Activated CD4-positive, alpha-beta T cell treated with anti-CD3 and anti-CD28 coated beads, Interleukin-10, Interleukin-2, amounts not matched to agents 100 ng/mL and 50 ng/mL, durations not matched to agents 16 hours and 8 hours (primary cell): ENCODE results near the gene SCEL.
A peak's percentile ranks its signal among the peaks of the same experiment; 100 is the strongest.

ENCODE experiments used
- DNase-seq: peaks from one replicate; pipeline ENCODE4 v3.0.0-alpha.2; 2020

Gene SCEL

GRCh38 chr13:77522444-77522843 is 13.1 kb upstream of the SCEL start:
- DNase-seq, result no peak

GRCh38 chr13:77523386-77523785 is 12.1 kb upstream of the SCEL start:
- no peak for DNase-seq

DNA sequence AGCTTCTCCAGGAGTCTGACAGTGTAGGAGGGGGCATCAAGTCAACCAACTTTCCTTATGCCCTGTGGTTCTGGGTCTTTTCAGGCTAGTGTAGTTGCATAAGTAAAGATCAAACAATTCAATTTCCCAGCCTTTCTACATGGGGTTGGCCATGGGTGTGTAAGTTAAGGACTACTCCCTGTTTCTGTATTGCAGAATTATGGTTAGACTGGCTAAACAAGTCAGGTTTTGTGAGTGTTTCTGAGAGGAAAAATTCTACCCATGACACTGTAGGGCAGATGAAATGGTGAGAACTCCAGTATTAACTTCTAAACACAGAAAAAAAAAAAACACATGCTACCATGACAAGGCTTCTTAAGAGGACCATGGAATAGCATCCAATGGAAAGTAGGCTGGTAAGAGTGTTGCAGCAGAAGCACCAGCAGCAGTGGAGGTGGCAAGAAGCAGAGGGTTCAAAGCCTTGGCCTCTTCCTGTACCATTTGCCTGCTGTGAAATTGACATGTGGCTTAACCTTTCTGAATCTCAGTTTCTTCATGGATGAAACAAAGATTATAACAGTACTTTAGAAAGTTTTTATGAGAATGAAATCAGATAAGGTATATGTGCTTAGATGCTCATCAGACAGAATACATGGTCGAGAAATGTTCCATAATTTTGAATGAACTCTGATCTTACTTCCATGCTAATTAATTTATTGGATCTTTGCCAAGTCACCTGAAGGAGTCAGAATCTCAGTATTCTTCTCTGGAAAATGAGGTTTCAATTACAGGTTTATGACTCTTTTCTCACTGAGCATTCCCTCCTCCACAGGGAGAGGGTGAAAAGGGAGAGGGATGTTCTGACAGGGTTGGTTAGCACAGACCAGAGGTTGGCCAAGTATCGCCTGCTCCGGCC is 11.4 kb upstream of the SCEL start:
- no peak for DNase-seq

GRCh38 chr13:77528414-77528813 is 7.1 kb upstream of the SCEL start:
- DNase-seq, result no peak

GRCh38 chr13:77528834-77529500 is 6.5 kb upstream of the SCEL start:
- DNase-seq, result no peak

DNA sequence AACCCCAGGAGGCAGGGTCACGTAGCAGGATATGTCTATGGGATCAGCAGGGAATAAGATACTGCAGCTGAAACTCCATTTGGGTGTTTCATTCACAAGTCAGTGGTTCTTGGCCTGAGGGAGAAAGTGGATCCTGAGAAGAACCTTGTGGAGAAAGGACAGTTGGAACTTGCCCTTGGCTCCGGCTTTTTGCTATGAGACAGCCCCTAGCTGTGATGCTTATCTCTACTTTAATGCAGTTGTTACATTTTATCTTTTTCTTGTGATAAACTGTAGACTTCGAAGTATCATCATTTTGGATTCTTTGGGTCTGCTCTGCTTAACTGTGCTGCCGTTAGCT is 6.0 kb upstream of the SCEL start:
- no peak for DNase-seq

DNA sequence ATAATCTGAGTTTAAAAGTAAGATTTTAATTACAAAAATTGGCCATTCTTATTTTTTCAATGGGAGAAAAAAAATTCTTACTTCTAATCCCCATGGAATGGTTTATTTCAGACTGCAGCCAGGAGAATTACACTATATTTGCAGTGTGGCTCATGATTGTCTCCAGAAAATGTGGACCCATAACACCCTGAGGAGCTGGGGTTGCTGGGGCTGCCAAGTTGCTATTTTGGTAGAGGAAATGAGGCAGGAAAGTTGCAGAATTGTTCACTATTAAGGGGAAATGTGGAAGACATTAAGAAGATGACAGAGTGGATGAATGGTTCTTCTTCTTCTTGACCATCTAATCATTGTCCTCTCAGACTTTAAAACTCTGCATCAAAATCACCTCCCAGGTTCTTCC is 4.6 kb upstream of the SCEL start:
- no peak for DNase-seq

GRCh38 chr13:77532983-77533382 is 2.5 kb upstream of the SCEL start:
- no peak for DNase-seq

GRCh38 chr13:77533875-77534788 is 1.4 kb upstream of the SCEL start:
- DNase-seq, result no peak

DNA sequence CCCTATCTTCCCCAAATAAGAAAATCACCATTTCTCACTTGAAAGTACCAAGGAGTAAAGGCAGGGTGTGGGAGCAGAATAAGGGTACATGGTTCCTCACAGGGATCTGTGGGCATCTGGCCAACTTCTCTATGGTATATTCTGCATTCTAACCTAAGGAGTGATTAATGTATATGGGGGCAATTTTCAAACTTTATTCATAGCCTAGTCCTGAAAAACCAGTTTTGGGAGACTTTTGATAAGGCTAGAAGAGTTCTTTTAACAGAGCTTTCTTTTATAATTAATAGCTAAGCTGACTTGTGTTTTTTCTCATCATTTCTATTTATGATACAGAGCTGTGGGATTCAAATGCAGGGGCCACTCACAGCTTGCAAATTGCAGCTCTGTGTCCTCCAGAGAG is 852 bp downstream of the SCEL start:
- no peak for DNase-seq

DNA sequence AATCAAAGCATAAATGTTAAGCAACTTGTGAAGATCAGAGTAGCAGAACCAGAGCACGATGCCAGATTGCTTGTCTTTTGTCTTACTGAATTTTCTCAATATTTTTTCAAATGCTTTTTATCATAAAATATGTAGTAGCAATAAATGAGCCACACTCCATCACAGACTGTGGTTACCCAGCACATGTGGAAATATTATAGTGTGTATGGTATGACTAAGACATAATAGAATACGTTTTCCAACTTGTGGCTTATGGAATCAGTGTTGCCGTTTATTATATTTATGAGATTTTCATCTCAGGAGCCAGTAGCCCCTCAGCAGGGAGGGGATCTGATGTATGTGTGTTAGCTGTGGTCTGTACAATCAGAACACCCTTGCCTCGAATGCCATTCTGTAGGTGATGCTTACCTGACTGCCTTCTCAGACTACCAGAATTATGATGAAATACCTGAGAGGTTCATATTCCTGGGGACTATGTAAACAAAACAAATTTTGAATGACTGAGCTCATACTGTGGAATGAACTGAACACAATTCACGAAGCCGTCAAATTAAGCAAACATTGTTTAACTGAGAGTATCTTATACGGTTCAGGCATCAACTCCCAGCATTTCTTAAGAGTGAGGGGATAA is 1.9 kb downstream of the SCEL start:
- no peak for DNase-seq

DNA sequence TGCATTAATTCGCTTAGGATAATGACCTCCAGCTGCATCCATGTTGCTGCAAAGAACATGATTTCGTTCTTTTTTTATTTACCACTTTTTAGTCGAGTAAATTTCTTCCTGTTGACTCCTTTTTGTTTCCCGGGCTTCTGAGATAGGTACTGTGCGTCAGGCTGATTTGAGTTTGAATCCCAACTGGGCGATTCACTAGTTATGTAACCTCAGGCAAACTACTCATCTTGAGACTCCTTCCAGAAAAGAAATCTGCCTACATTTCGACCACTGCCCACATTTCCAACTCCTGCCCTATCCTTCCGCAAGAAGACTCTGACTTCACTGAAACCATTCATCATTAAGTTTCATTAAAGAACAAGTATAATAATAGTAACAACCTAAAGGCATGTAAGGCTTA is 8.2 kb downstream of the SCEL start:
- no peak for DNase-seq

- no peak for DNase-seq
Observed at GRCh38 chr13:77544355-77544754, 8.8 kb downstream of the SCEL start.

- no peak for DNase-seq
Observed at GRCh38 chr13:77544758-77545338, 9.3 kb downstream of the SCEL start.

- DNase-seq, result no peak
Observed at GRCh38 chr13:77545626-77546412, 10.3 kb downstream of the SCEL start.

GRCh38 chr13:77548095-77548494 is 12.6 kb downstream of the SCEL start:
- no peak for DNase-seq

DNA sequence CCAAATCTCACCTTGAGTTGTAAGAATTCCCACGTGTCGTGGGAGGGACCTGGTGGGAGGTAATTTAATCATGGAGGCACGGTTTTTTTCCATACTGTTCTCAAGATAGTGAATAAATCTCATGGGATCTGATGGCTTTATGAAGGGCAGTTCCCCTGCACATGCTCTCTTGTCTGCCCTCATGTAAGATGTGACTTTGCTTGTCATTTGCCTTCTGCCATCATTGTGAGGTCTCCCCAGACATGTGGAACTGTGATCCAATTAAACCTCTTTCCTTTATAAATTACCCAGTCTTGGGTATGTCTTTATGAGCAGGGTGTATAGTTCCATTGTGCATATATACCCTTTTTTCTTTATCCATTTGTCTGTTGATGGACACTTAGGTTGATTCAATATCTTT is 13.1 kb downstream of the SCEL start:
- no peak for DNase-seq

DNA sequence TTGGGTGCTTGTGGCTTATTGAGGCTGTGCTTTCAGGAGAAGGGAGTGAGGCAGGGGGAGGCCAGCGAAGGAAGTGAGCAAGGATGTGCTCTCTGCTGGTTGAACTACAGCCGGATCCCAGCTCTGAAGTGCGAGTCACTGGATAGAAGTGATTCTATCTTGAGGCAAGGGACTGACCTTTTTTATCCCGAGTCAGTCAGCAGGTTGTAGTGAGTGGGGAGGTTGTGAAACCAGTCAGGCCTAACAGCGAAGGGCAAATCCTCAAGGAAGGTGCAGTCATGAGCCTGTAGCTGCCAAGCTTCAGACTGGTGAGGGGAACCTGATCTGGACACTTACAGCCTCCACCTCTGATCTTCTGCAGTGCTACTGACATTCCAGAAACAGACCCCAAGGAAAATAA is 18.6 kb downstream of the SCEL start:
- DNase-seq, result no peak

DNA sequence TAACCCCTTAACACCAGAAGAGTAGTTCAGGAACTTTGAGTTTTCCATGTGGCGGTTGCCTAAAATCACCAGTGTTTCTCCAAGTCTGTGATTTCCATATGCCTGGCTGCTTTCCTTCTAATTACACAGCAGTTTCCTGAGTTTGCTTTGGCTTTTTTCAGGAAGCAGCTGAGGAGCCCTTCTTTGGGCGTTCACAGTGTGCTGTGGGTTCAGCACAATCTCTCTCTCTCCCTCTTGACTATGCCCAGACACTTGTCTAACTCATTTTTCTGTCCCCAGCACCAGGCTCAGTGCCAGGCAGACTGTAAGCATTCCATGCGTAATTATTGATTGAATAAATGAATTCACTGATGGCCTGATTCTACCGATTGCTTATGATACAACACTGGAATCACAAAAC is 19.7 kb downstream of the SCEL start:
- no peak for DNase-seq

DNA sequence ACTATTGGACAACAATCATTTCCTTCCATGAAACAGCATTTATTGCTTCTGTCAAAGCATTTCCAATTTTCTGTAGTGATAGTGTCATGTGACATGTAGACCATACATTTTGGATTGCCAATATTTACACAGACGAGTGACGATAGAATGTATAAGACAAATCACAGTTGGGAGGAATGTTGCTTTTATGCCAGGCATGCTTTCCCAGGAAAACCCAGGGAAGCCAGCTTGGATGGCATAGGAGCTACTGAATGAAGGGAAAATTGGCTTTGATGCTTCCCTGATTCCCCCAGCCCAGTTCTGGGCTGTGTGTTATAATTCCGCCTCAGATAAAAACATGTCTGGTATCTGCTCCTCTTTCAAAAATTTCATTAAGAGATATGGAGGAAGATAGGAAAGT is 22.5 kb downstream of the SCEL start:
- DNase-seq, result no peak

DNA sequence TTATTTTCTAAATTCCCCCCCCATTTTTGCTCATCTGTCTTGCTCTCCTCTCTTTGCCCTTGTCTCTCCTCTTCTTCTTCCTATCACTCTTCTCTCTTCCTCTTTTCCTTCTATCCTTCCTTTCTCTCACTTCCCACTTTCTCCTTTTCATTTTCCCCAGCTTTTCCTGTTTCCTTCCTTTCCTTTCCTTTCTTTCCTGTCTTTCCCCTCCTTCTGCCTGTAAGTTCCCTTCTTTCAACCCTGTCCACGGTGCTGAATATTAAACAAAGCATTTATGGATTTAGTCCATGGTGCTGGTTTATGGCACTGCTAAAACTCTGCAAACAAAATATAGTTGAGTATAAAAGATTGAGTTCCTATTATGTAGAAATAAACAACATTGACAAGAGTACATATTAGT is 27.6 kb downstream of the SCEL start:
- no peak for DNase-seq

- peak; percentile 30 for DNase-seq
Observed at GRCh38 chr13:77565635-77566034, 30.1 kb downstream of the SCEL start.
